Retina (tissue), 1 donor: ENCODE results near the gene IFI6.
"Not testable (repeated sequence)": the region's sequence is repeated elsewhere in the genome, so short reads cannot be mapped to it uniquely, and the experiment has no call there.

Experiments used
- DNase-seq: peaks from one replicate; pipeline ENCODE4 v3.0.0-alpha.2; 2016

IFI6 gene, protein sequence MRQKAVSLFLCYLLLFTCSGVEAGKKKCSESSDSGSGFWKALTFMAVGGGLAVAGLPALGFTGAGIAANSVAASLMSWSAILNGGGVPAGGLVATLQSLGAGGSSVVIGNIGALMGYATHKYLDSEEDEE

DNA sequence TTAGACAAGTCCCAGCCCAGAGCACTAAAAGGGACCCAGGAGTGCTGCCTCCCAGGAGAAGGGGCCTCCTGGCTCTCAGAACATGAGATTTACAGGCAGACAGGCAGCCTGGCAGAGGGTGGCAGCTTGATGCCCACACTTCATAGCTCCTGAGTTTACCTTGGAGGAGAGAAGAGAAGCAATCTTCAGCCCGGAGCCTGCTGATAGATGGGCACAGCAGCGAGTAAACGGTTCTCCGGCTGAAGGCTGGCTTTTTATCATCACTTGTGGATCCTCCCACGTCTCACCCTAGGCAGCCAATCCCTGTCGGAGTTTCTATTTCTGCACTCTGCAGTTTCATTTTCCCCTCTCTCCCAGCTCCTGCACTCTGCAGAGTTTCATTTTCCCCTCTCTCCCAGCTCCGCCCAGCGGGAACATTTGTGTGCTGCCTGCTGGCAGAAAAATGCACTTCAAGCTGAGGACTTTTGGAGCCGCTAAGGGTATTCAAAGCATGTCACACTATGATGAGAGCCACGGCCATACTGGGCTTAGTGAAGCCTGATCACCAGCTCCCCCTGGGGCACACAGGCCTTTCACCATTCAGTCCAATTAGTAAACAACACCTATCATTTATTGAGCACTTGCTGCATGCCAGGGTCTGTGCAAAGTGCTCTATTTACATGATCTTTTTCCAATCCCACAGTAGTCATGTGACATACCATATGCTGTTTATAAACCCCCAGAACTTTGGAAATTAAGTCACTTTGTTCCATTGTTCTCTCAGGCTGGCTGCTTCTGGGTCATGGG, at the start of gene IFI6:
Gene IFI6, minus strand, starts transcription at position 229 of the 786 bp plus-strand sequence. CDS start 2,878 bp downstream, outside the sequence.
- peak; percentile 85 for DNase-seq

DNA sequence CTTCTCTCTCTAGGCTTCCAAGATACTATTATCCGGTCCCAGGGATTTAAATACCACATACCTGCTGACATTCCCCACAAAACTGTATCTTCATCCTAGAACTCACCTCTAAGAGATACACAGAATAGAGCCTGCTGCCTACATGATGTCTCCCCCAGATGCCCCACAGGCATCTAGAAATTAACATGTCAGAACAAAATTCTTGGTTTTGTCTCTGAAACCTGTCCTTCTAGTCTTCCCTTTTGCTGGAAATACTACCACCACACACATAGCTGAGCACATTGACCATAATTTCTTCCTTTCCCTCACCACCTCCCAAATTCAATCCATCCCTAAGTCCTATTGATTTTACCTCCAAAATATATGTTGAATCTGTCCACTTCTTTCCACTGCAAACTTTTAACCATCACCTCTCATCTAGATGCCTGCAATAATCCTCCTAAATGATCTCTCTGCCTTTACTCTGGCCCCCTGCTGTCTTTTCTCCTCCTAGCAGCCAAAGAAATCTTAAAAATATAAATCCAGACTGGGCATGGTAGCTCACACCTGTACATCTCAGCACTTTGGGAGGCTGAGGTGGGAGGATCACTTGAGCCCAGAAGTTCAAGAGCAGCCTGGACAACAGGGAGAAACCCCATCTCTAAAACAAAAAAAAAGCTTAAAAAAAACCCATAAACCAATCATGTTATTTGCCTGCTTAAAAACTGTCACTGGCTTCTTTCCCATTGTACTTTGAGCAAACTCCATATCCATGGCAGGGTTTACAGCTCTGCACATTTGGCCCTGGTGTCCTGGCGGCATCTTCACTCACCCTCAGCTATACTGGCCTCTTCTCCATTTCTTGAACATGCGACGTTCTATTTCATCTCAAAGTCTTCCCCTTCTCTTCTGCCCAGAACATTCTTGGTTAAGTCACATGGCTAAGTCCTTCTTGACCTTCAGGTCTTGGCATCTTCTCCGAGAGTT, 47.6 kb upstream of the IFI6 start:
- no peak for DNase-seq

DNA sequence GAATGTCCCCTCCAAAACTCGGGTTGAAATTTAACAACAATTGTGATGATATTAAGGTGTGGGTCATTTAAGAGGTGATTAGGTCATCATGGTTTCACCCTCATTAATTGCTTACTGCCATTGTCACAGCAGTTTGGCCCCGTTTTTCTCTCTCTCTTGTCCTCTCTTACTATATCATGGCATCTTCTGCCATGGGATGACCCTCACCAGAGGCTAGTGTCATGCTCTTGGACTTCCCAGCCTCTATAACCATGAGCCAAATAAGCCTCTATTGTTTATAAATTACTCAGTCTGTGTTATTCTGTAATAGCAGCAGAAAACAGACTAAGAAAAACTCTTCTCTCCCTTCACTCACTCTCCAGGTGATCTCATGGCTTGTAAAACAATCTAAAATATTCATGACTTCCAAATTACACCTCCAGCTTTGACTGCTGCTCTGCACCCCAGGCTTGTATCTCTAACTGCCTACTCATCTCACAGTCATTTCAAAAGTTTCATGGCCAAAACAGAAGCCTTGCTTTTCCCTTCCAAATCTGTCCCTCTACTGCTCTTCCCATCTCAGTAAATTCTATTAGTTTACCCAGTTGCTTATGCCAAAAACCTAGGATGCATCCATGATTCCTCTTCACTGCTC, 44.4 kb upstream of the IFI6 start:
- no peak for DNase-seq

DNA sequence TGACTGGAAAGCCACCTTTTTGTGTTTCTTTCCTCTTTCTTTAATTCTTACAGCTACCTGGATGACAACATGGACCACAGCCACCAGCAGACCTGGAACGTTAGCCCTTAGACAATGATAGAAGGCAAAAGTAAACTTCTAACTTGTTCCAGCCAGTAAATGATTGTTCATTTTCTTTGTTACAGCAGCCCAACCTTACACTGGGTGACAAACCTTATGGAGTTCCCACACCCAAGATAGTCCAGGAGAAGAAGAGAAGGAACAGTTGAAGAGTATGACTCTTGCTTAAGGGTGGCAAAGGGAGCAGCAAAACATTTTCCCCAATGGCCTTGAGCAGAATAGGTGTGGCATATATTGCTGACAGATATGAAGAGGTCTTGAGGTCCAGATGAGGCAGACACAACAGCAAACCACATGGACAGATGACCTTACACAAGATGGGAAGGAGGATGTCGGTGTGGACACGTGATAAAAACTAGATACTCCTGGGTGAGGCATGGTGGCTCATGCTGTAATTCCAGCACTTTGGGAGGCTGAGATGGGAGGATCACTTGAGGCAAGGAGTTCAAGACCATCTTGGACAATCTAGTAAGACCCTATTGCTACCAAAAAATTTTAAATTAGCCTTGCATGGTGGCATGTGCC, 42.0 kb upstream of the IFI6 start:
- DNase-seq, result no peak

DNA sequence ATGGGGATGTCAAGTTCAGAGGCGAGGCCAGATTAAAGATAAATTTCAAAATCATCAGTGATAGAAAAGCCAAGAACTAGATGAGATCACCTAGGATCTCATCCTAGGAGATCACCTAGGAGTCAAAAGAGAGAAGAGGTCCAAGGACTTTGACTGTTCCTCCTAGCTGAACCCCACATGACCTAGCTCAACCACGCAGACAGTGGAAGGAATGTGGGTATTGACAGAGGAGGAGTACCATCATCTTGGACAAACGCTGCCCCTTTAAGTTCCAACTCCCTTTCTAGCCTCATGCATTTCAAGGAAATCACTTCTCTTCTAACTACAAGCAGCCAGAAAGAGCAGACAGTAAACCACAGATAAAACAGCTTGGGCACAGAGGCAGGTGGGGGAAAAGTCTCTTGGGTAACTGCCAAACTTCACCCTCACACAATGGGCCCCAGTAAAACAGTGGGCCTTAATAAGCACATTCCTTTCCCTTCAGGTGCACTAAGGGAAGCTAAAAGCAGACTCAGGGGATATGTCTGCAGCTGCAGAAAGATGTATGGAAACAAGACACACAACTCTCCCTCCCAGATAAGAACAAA, 41.2 kb upstream of the IFI6 start:
- no peak for DNase-seq

DNA sequence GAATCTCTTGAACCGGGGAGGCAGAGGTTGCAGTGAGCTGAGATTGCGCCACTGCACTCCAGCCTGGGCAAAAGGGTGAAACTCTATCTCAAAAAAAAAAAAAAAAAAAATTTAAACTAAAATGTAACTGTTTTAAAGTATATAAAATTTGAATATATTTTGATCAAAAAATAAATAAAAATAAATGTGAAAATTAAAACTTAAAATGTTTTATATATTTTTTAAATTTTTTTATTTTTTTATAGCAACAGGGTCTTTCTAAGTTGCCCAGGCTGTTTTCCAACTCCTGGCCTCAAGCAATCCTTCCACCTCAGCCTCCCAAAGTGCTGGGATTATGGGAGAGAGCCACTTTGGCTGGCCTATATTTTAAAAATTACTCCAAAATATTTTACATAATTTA, 38.6 kb upstream of the IFI6 start:
- no peak for DNase-seq

DNA sequence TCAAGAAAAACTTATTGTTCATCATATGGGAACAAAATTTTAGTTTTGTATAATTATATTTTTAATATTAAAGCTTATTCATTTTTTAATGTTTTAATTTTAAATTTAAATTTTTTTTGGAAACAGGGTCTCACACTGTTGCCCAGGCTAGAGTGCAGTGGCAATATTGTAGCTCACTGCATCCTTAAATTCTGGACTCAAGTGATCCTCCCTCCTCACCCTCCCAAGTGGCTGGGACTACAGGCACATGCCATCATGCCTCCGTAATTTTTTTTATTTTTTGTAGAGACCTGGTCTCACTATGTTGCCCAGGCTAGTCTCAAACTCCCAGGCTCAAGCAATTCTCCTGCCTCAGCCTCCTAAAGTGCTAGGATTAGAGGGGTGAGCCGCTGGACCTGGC, 33.6 kb upstream of the IFI6 start:
- no peak for DNase-seq

DNA sequence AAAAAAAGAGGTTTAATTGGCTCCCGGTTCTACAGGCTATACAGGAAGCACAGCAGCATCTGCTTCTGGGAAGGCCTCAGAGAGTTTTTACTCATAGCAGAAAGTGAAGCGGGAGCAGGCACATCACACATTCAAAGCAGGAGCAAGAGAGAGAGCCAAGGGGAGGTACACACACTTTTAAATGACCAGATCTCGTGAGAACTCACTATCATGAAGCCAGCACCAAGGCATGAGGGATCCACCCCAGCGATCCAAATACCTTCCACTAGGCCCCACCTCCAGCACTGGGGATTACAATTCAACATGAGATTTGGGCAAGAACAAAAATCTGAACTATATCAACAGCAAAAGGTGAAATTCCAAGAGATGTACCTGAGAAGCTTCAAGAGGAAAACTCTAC, 33.0 kb upstream of the IFI6 start:
- no peak for DNase-seq

DNA sequence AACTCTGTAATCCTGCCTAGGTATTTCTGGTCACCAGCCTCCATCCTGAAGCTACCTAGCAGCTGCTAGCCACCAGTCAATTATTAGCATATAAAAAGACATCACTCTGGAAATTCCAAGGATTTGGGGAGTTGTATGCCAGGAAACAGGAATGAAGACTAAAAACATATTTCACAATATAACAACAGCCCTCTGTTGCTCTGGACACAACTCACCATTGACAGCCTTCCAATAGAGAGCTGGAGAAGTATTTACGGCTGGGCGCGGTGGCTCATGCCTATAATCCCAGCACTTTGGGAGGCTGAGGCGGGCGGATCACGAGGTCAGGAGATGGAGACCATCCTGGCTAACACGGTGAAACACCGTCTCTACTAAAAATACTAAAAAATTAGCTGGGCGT, 24.8 kb upstream of the IFI6 start:
- not testable (repeated sequence) for DNase-seq

DNA sequence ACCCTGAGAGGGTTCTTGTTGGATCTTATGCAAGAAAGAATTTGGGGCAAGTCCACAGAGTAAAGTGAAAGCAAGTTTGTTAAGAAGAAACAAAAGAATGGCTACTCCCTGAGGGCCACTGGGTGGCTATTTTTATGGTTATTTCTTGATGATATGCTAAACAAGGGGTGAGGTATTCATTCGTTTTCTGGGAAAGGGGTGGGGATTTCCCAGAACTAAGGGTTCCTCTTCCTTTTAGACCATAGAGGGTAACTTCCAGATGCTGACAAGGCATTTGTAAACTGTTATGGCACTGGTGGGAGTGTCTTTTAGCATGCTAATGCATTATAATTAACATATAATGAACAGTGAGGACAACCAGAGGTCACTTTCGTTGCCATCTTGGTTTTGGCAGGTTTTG, 18.2 kb upstream of the IFI6 start:
- no peak for DNase-seq

DNA sequence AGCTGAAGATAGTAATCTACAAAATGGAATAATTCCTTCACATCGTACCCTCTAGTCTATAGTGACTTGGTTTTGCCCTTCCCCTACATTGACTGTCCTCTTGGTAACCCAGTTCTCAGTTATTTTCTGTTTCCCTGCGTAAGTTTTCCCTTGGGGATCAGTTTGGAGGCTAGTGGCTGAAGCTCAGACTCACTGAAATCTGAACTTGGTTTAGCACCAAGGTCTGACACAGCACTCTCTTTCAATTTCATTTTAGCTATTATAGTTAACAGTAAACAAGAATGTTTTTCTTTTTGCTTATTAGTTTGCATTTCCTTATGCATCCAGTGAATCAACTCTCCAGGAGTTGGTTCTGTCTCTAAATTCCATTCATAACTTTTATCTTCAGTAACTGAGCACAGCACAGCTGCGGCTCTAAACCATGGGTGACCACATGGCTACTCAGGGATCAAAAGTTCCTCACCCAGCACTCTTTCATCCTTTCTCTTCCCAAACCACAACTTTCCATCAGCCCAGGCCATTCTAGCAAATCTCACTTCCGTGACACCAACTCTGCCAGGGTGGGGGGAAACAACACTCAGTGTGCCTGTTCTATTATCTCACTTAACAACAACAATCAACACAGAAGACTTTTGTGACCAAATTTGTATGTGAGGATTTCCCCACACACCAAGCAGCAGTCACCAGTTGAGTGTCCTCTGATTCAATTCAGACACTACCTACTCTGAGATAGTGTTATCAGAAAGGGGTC, 17.6 kb upstream of the IFI6 start:
- no peak for DNase-seq

DNA sequence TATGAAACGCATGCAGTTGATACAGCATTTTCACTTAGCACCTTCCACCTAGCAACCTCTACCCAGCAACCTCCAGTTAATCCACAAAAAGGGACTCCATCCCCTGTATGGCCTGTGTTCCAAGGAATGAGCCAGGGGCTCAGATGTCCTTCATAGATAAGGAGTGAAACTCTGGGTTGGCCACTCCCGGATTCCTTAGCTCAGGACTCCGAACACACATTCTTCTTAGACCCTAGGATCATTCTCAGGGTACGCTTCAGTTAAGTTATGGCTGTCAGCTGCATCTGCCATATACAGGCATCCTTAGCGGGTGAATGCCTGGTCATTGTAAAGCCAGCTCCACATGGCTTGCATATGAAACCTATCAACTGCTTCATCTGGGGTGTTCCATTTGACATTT, 15.9 kb upstream of the IFI6 start:
- no peak for DNase-seq

DNA sequence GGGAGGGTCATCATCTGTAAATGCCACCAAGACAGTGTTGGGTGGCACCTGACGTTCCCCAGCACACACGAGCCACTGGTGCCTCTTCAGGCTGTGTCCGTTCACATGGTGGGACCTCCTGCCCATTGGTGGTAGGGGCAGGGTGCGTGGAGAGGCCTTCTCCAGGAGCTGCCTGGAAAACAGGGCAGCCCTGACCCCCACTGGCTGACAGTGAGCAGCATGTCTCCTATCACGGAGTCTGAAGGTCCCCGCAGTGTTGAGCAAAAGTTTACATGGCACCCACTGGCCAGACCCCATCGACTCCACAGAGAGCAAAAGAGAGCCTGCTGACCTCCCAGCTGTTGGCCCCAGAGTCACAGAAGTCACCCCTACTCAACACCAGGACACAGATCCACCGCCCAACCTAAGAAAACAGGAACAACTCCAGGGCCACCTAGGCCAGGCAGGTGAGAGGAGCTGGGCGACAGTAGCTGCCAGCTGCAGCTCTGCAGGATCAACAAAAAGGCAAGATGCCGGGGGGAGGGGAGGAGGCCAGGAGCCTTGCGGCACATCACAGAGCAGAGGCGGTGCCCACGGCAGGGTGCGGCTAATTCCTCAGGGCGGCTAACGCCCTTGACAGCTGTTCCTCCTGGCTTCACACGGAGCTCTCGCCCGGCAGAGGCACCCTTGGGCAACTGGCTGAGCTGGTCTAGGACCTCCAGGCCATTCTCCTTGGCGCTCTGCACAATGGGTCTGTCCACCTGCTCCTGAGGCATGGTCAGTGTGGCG, 14.4 kb upstream of the IFI6 start:
- DNase-seq, result no peak

DNA sequence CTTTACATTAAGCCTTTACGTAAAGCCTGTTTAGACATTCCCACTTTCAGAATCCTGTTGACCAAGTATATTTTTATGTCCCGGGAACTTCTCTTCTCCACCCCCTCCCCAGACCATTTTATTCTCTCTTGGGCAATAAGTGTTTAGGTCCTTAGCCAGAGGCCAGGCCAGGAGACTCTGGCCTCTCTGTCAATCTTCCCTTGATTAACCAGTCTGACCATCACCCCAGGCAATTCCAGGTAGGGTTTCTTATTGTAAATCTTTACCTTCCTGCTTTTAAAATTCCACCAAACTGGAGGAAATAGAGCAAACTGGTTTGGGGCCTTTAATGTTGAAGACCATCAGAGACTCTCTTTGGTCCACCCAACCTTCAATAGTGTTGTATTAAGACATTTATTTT, 12.2 kb upstream of the IFI6 start:
- no peak for DNase-seq

DNA sequence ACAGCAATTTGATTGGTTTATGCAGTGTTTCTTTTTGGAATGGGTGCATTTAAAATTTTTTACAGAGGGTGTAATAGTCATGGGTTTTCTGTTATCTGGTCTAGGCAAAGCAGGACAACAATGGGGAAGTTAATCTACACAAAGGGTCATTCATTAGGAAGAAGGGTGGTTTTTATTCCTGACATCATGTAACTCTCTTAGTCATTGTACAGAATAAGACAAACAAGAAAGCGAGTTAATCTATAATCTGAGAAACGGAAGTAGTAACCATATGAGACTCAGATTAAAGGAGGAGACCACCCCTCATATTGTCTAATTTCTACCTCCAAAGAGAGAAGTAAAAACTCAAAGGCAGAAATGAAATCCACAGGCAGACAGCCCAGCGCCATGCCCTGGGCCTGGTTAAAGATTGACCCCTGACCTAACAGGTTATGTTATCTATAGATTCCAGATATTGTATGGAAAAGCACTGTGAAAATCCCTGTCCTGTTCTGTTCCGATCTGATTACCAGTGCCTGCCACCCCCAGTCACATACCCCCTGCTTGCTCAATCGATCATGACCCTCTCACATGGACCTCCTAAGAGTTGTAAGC, 10.5 kb upstream of the IFI6 start:
- DNase-seq, result no peak

DNA sequence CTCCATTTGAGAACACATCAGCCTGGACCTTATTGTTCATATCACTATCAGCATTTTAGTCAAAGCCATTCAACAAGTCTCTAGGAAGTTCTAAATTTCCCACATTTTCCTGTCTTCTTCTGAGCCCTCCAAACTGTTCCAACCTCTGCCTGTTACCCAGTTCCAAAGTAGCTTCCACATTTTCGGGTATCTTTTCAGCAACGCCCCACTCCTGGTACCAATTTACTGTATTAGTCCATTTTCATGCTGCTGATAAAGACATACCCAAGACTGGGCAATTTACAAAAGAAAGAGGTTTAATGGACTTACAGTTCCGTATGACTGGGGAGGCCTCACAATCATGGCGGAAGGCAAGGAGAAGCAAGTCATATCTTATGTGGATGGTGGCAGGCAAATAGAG, 9.6 kb upstream of the IFI6 start:
- DNase-seq, result not testable (repeated sequence)

DNA sequence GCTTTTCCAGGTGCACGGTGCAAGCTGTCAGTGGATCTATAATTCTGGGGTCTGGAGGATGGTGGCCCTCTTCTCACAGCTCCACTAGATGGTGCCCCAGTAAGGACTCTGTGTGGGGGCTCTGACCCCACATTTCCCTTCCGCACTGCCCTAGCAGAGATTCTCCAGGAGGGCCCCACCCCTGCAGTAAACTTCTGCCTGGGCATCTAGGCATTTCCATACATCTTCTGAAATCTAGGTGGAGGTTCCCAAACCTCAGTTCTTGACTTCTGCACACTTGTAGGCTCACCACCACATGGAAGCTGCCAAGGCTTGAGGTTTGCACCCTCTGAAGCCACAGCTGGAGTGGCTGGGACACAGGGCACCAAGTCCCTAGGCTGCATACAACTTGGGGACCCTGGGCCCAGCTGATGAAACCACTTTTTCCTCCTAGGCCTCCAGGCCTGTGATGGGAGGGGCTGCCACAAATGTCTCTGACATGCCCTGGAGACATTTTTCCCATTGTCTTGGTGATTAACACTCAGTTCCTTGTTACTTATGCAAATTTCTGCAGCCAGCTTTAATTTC, 8.3 kb upstream of the IFI6 start:
- DNase-seq, result not testable (repeated sequence)

DNA sequence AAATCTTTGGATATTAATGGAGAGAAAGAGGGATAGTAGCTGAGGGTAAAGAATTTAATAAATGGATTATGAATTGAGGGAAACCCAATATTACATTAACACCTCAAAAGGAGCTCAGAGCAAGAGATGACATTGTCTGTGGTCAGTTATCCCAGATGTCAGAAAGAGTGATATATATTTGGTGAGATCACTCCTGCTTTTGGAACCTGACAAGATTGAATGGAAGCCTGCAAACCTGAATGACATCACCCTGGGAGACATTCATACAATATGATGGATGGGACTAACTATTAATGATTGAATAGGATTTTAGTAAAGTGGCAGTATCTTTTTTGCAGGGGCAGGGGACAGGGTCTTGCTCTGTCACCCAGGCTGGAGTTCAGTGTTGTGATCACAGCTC, 6.8 kb upstream of the IFI6 start:
- no peak for DNase-seq

DNA sequence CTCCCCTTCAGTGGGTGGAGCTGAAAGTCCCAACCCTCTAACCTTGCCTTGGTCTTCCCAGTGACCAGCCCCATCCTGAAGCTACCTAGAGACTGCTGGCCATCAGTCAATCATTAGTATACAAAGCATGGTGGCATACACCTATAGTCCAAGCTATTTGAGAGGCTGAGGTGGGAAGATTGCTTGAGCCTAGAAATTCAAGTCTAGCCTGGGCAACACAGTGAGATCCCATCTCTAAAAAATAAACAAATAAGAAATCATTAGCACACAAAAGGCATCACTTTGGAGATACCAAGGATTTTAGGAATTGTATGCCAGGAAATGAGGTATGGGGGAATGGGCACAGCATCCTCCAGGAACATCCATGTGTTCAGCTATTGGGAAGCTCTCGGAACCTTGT, 4.4 kb upstream of the IFI6 start:
- DNase-seq, result no peak

DNA sequence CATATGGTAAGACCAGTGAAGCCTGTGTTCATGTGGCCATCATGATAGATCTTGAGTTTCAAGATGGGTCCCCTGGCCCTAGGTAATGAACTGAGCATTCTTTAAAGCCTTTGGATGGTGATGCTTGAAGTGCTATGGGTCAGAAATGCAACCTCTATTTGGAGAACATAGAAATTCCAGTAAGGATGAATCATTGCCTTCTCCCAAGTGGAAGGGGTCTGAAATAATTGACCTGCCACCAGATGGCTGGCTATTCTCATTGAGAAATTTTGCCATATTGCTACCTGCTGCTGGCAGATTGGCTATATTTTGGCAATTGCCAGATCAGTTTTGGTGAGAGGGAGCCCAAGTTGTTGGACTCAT, 739 bp upstream of the IFI6 start:
- DNase-seq, result no peak
